Osteoblast (primary cell): ENCODE measurements around the gene DCDC2. TPM values are rescaled to one million over a fixed set of nuclear protein-coding genes. Genes with fewer than 3 reads are reported as not detected.

ENCODE experiments used
- DNase-seq: peaks from one replicate; pipeline ENCODE4 v3.0.0; 2011; ENCODE audit warnings: low spot score, mixed read lengths; ENCODE audit not compliant: insufficient read length; ENCODE audit errors: missing footprints
- H2AFZ ChIP-seq: 2 replicates; pipeline ENCODE4 v1.6.0; 2011; ENCODE audit warnings: mild to moderate bottlenecking, low read length
- H3K27ac ChIP-seq: 2 replicates; pipeline ENCODE4 v1.5.1; 2011; ENCODE audit warnings: mild to moderate bottlenecking, low read depth, low read length, moderate library complexity
- H3K27me3 ChIP-seq: 2 replicates; pipeline ENCODE4 v1.6.0; 2012; ENCODE audit warnings: mild to moderate bottlenecking, control low read depth, inconsistent platforms, low read length, moderate library complexity; ENCODE audit not compliant: insufficient read depth
- H3K36me3 ChIP-seq: 2 replicates; pipeline ENCODE4 v1.5.1; 2011; ENCODE audit warnings: mild to moderate bottlenecking, low read length, control low read depth, moderate library complexity; ENCODE audit not compliant: insufficient read depth
- H3K4me1 ChIP-seq: 2 replicates; pipeline ENCODE4 v1.5.1; 2011; ENCODE audit warnings: mild to moderate bottlenecking, low read length, control low read depth, moderate library complexity; ENCODE audit not compliant: insufficient read depth
- H3K4me2 ChIP-seq: 2 replicates; pipeline ENCODE4 v1.6.0; 2011; ENCODE audit warnings: mild to moderate bottlenecking, low read length; ENCODE audit not compliant: insufficient read depth
- H3K4me3 ChIP-seq: fragments of 200-600 bp; sonication (generic); 3 replicates; pipeline ENCODE4 v1.5.1; 2012; ENCODE audit warnings: mild to moderate bottlenecking, low read length, inconsistent platforms; ENCODE audit not compliant: insufficient read depth
- H3K79me2 ChIP-seq: 2 replicates; pipeline ENCODE4 v1.6.0; 2012; ENCODE audit warnings: mild to moderate bottlenecking, low read length, control low read depth, inconsistent platforms; ENCODE audit not compliant: insufficient read depth
- H3K9me3 ChIP-seq: 2 replicates; pipeline ENCODE4 v1.5.1; 2011; ENCODE audit warnings: low read depth, low read length, control low read depth
- H4K20me1 ChIP-seq: 2 replicates; pipeline ENCODE4 v1.6.0; 2012; ENCODE audit warnings: mild to moderate bottlenecking, low read length, control low read depth; ENCODE audit not compliant: insufficient read depth
- total RNA-seq: library from RNA; depleted of rRNA; stranded (reverse); fragments of >200 nt; gene quantifications from 2 replicates; pipeline ENCODE4 v1.2.3, GENCODE V29; 2012
- TF ChIP-seq, protein P1 (sequence below): IDR thresholded peaks from 2 replicates; pipeline ENCODE4 v1.5.1; 2011; ENCODE audit warnings: mild to moderate bottlenecking, low read depth, low read length, moderate library complexity; ENCODE audit errors: extremely low read depth

The DCDC2 gene
- total RNA-seq, 1 donor = under 0.01 TPM

DNA sequence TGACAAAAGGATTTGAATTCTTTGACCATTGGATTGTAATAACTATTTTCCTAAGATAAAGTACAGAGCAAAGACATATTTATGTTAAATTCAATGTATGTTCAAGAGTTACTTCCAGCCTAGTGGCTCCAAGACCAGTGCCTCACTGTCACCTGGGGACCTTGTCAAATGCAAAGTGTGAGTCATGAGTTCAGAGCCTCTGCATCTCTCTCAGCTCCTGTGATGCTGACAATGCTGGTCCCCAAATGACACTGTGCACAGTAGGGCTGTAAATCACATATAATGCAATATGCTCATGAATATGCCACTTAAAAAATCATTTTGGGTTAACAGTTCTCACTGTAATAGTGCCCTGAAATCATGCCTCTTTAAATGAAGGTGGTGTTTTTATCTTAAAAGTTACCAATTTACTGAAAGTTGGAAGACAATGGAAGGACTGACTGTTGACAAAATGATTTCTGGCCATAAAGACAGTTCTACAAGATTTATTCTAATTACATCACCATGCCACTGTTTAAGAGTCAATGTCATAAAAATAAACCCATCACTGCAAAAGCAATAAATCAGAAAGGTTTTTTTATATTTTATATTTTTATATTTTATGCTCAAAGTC is 169.8 kb downstream of the DCDC2 start:
- H3K27me3 ChIP-seq = no peaks in the 10 kb centered on the region
- H3K4me1 ChIP-seq = no peaks in the 10 kb centered on the region
- H3K4me3 ChIP-seq = no peak overlapping the region
- H3K9me3 ChIP-seq = no peaks in the 10 kb centered on the region
- no peaks in the 10 kb centered on the region for H3K79me2 ChIP-seq
- no peaks in the 10 kb centered on the region for H3K36me3 ChIP-seq
- TF ChIP-seq, protein P1, sequence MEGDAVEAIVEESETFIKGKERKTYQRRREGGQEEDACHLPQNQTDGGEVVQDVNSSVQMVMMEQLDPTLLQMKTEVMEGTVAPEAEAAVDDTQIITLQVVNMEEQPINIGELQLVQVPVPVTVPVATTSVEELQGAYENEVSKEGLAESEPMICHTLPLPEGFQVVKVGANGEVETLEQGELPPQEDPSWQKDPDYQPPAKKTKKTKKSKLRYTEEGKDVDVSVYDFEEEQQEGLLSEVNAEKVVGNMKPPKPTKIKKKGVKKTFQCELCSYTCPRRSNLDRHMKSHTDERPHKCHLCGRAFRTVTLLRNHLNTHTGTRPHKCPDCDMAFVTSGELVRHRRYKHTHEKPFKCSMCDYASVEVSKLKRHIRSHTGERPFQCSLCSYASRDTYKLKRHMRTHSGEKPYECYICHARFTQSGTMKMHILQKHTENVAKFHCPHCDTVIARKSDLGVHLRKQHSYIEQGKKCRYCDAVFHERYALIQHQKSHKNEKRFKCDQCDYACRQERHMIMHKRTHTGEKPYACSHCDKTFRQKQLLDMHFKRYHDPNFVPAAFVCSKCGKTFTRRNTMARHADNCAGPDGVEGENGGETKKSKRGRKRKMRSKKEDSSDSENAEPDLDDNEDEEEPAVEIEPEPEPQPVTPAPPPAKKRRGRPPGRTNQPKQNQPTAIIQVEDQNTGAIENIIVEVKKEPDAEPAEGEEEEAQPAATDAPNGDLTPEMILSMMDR = no peak
- H3K27ac ChIP-seq = no peak overlapping the region
- no peaks in the 10 kb centered on the region for H4K20me1 ChIP-seq
- no peak overlapping the region for H2AFZ ChIP-seq
- H3K4me2 ChIP-seq = no peak overlapping the region
- no peak for DNase-seq

DNA sequence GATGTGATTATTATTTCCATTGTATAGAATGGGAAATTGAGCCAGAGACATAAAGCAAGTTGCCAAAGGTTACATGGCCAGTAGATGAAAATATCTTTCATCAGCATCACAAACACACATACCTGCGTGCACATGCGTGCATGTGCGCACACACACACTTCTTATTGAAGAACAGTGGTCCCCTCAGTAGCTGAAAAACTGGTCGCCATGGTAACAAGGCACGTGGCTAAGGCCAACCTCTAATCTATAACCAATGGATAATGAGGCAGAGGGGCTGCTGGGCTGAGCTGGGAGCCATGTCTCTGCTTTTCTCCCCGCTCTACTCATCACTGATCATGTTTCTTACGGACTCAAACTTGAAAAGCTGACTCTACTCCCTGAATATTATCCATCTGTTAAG is 171.5 kb downstream of the DCDC2 start:
- H3K4me3 ChIP-seq = no peak overlapping the region
- no peaks in the 10 kb centered on the region for H3K79me2 ChIP-seq
- TF ChIP-seq, protein P1 = no peak
- no peak overlapping the region for H3K27ac ChIP-seq
- no peaks in the 10 kb centered on the region for H3K27me3 ChIP-seq
- H3K4me1 ChIP-seq = no peaks in the 10 kb centered on the region
- no peaks in the 10 kb centered on the region for H3K36me3 ChIP-seq
- H2AFZ ChIP-seq = no peak overlapping the region
- H4K20me1 ChIP-seq = no peaks in the 10 kb centered on the region
- H3K9me3 ChIP-seq = no peaks in the 10 kb centered on the region
- H3K4me2 ChIP-seq = no peak overlapping the region
- no peak for DNase-seq

DNA sequence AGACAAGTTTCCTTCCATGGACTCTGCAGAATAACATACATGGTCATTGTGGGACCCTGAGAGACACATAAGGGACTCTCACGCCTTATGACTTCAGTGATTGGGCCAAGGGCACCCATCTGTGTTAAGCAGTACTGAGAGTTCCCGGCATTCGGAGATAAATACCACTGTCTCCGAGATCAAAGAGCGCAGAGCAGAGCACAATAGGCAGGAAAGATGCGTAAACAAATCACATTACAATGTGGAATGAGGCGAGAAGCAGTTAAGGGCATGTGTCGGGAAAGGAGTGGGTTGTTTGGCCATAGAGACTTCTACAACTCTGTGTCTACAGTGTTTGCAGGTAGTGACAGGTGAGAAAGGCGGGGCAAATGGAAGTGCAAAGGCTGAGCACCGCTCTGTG is 174.3 kb downstream of the DCDC2 start:
- Histone ChIP-seq H4K20me1 (no peaks in the 10 kb centered on the region), H3K27ac (no peak overlapping the region), H2AFZ (no peak overlapping the region), H3K79me2 (no peaks in the 10 kb centered on the region), H3K27me3 (no peaks in the 10 kb centered on the region), H3K4me2 (no peak overlapping the region), H3K4me1 (no peaks in the 10 kb centered on the region), H3K9me3 (no peaks in the 10 kb centered on the region), H3K36me3 (no peaks in the 10 kb centered on the region), H3K4me3 (no peak overlapping the region)
- TF ChIP-seq, protein P1 = no peak
- DNase-seq = no peak

DNA sequence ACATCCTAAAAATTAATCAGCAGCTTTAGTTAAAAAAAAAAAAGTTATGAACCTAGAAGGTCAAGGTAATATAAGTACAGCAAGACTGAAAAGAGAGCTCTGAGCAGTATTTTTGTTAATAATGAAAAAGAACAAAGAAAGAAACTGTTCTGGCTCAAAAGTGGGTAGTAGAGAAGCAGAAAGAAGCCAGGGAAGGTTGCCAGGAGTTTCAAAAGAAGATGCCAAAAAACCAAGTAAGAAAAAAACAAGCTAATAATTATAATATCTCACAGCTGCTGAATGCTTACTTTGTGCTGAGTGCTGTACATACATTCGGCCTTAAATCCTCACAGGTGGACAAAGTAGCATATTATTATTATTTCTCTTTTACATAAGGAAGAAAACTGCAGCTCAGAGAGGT is 200.0 kb downstream of the DCDC2 start:
- H3K27ac ChIP-seq = no peak overlapping the region
- no peak overlapping the region for H3K4me2 ChIP-seq
- no peaks in the 10 kb centered on the region for H3K4me1 ChIP-seq
- no peaks in the 10 kb centered on the region for H3K36me3 ChIP-seq
- H2AFZ ChIP-seq = no peak overlapping the region
- H3K79me2 ChIP-seq = no peaks in the 10 kb centered on the region
- no peaks in the 10 kb centered on the region for H4K20me1 ChIP-seq
- H3K27me3 ChIP-seq = no peaks in the 10 kb centered on the region
- DNase-seq = no peak
- TF ChIP-seq, protein P1 = no peak
- no peaks in the 10 kb centered on the region for H3K9me3 ChIP-seq
- H3K4me3 ChIP-seq = no peak overlapping the region
